Measurements from ENCODE around the gene CBFA2T3.

GRCh38 chr16:88936008-88936555, 40.9 kb downstream of the CBFA2T3 start:
- no peak for TF ChIP-seq CEBPB (IDR thresholded peaks at IDR 0.05; ENCODE audit: low read depth, low read length)
- TF ChIP-seq SRF (IDR thresholded peaks at IDR 0.05; ENCODE audit: low read depth, low read length) = no peak
- TF ChIP-seq KDM1A (IDR thresholded peaks at IDR 0.05; ENCODE audit: borderline replicate concordance, low read length) = no peak
- peak in 2 of 3 experiments; percentile 15 to 27; a peak in 3 of 4 replicates for TF ChIP-seq CTCF (IDR thresholded peaks at IDR 0.05; ENCODE audit: control extremely low read depth in 1 of 3, insufficient read depth in 1 of 3, low read depth in 1 of 3, low read length in 3 of 3)
